LNCaP clone FGC (cell line): ENCODE data around the gene ACACA.

Experiments
- DNase-seq: peaks from one replicate; pipeline ENCODE4 v3.0.0-alpha.2; 2011; ENCODE audit warnings: low read depth
- H3K4me3 ChIP-seq: 2 replicates; pipeline ENCODE4 v1.5.1; 2011; ENCODE audit warnings: mild to moderate bottlenecking, low read depth, low read length, control low read depth
- TF ChIP-seq, protein P1 (sequence below): IDR thresholded peaks from 2 replicates; pipeline ENCODE4 v1.5.1; 2012; ENCODE audit warnings: mild to moderate bottlenecking; ENCODE audit not compliant: control insufficient read depth, insufficient read depth; ENCODE audit errors: extremely low read depth

The ACACA gene

DNA sequence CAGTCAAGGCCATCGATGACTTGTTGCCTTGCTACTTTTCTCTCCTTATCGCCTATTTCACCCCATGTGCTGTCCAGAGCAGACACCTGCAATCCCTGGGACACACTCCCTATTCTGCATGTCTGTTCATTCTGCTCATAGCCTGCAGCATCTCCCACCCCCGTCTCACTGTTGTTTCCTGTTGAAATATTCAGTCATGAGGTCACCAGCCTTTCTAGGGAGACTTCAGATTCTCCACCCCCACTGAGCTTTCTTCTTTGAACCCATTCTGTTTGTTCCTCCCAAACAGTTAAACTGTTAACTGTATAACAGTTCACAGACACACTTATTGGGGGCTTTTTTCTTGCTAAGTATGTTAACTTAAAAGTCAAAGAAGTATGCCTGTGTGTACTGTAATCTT is 363.4 kb downstream of the ACACA start:
- no peak overlapping the region for H3K4me3 ChIP-seq
- no peak for DNase-seq
- TF ChIP-seq, protein P1, sequence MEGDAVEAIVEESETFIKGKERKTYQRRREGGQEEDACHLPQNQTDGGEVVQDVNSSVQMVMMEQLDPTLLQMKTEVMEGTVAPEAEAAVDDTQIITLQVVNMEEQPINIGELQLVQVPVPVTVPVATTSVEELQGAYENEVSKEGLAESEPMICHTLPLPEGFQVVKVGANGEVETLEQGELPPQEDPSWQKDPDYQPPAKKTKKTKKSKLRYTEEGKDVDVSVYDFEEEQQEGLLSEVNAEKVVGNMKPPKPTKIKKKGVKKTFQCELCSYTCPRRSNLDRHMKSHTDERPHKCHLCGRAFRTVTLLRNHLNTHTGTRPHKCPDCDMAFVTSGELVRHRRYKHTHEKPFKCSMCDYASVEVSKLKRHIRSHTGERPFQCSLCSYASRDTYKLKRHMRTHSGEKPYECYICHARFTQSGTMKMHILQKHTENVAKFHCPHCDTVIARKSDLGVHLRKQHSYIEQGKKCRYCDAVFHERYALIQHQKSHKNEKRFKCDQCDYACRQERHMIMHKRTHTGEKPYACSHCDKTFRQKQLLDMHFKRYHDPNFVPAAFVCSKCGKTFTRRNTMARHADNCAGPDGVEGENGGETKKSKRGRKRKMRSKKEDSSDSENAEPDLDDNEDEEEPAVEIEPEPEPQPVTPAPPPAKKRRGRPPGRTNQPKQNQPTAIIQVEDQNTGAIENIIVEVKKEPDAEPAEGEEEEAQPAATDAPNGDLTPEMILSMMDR: no peak

DNA sequence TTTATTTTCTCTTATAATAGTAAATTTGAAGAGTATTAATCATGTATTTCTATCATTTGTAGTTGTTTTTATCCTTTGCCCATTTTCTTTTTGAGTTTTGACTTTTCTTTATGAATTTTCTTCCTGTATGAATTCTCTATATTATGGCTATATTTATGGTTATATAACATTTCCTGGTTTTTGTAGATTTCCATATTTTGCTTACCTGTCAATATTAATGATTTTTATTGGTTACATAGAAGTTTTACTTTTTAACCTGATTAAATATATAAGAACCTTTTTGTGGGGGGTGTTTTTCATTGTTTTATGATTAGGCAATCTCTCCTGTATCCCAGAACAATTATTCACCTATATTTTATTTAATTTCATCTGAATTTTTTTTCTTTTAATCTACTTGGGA is 364.7 kb downstream of the ACACA start:
- TF ChIP-seq, protein P1: no peak
- no peak overlapping the region for H3K4me3 ChIP-seq
- no peak for DNase-seq

DNA sequence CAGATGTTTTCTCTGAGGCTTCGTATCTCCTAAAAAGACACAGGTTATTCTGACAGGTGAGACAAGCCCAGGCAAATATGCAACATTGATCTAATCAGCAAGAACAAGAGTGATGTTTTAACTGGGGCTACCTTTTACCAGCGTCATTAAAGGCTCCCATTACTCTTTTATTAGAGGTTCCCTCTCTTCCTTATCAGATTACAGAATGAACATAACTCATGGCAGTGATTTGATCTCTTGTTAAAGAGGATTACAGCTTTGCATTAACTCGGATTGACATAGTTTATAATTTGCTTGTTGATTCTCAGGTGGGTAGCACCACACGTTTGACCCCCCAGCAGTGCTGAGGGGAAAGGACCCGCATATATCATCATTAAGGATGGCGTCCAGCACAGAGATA is 367.4 kb downstream of the ACACA start:
- TF ChIP-seq, protein P1: no peak
- peak; percentile 76 for DNase-seq
- H3K4me3 ChIP-seq: no peak overlapping the region

DNA sequence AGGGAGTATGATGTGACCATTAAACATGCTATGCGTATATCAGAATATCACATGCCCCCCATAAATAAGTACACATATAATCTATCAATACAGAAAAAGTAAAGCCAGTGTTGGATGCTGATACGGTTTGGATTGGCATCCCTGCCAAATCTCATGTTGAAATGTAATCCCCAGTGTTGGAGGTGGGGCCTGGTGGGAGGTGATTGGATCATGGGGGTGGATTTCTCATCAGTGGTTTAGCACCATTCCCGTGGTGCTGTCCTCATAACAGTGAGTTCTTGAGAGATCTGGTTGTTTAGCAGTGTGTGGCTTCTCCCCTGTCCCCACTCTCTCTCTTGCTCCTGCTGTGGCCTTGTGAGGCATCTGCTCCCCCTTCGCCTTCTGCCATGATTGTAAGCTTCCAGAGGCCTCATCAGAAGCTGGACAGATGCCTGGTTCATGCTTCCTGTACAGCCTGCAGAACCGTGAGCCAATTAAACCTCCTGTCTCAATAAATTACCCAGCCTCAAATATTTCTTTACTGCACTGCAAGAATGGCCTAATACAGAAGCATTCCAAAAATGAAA is 369.0 kb downstream of the ACACA start:
- TF ChIP-seq, protein P1: no peak
- DNase-seq: no peak
- no peak overlapping the region for H3K4me3 ChIP-seq
